HG03457 (cell line): ENCODE results near the gene IL15.
"Not testable (repeated sequence)": the region's sequence is repeated elsewhere in the genome, so short reads cannot be mapped to it uniquely, and the experiment has no call there.

Source experiments
- ATAC-seq: cut with Tn5 transposase; IDR thresholded peaks from one replicate; pipeline ENCODE4 v1.9.1; 2021; ENCODE audit warnings: moderate number of reproducible peaks; ENCODE audit not compliant: unreplicated experiment

The IL15 gene, protein sequence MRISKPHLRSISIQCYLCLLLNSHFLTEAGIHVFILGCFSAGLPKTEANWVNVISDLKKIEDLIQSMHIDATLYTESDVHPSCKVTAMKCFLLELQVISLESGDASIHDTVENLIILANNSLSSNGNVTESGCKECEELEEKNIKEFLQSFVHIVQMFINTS

DNA sequence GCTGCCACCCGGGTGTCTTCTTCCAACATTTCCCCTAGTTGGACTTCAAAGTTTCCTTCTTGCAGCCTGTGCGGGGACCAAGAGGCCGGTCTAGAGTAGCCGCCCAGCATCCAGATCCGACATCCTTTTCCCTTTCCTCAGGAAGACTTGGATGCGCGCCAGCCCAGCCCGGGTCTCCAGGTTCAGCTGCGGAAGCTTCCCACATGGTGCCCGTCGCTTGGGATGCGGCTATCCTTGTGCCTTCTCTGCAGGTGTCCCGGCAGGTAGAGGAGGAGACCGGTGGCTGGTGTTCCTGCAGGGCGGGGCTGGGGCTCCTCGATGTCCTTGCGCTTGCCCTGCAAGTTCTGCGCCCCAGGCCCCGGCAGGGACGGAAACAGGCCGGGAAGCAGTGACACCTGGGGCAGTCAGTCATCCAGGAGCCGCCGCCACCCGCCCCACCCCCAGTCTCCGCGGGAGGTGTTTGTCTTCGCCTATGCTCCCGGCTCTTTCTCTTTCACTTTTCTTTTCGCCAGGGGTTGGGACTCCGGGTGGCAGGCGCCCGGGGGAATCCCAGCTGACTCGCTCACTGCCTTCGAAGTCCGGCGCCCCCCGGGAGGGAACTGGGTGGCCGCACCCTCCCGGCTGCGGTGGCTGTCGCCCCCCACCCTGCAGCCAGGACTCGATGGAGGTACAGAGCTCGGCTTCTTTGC is at the start of gene IL15:
IL15 (plus strand) TSS at position 502 of the 689 bp plus-strand sequence. CDS start 82,882 bp downstream, outside the sequence.
- peak; percentile 58 for ATAC-seq

DNA sequence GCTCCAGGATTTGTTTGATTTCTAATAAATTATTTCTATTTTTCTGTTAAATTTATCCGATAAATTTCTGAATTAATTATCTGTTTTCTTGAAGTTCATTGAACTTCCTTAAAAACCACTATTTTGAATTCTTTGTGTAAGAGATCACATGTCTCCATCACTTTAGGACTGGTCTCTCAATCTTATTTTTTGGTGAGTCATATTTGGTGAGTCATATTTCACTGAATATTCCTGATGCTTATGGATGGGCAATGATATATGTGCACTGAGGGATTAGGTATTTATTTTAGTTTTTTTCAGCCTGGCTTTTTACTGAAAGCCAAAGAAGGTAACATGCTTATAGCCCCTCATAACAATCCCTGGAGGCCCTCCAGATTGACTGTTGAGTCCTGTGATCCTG is 48.5 kb upstream of the IL15 start:
- ATAC-seq = no peak

DNA sequence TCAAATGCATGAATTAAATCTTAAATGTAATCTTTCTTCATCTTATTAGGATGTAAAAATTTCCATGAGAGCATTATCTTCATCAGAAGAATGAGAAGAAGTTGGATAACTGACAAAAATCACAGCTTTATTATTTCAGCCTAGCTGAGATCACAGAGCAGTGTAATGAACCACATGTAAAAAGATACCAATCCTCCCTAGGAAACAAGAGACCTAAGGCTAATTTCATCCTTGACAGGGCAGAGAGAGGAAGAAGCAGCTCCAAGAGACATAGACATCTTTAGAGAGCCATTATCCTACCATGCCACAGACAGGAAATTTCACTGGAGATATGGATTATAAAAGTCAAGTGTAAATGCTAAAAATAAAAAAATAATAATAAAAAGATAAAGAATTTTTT is 40.9 kb upstream of the IL15 start:
- no peak for ATAC-seq

DNA sequence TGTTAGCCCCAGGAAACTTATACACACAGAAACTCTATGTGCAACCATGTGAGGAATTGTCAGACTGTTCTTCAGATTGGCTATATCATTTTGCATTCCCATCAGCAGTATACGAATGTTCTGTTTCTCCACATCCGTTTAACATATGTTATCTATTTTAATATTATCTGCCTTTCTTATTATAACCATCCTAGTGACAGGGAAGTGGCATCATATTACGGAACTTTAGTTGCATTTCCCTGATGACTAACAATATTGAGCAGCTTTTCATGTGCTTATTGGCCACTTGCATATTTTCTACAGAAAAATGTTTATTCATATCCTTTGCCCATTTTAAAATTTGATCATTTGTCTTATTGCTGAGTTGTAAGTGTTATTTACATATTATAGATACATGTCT is 36.5 kb upstream of the IL15 start:
- no peak for ATAC-seq

DNA sequence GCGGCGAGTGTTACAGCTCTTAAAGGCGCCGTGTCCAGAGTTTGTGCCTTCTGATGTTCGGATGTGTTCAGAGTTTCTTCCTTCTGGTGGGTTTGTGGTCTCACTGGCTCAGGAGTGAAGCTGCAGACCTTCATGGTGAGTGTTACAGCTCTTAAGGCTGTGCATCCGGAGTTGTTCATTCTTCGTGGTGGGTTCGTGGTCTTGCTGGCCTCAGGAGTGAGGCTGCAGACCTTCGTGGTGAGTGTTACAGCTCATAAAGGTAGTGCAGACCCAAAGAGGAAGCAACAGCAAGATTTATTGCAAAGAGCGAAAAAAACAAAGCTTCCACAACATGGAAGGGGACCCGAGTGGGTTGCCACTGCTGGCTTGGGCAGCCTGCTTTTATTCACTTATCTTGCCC is 31.7 kb upstream of the IL15 start:
- ATAC-seq = not testable (repeated sequence)

DNA sequence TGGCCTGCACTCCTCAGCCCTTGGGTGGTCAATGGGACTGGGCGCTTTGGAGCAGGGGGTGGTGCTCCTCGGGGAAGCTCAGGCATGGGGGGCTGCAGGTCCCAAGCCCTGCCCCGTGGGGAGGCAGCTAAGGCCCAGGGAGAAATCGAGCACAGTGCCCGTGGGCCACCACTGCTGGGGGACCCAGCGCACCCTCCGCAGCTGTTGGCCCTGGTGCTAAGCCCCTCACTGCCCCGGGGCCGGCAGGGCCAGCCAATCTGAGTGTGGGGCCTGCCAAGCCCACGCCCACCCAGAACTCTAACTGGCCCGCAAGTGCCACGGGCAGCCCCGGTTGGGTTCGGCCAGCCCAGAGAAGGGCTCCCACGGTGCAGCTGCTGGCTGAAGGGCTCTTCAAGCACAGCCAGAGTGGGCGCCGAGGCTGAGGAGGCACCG is 30.9 kb upstream of the IL15 start:
- ATAC-seq = no peak

DNA sequence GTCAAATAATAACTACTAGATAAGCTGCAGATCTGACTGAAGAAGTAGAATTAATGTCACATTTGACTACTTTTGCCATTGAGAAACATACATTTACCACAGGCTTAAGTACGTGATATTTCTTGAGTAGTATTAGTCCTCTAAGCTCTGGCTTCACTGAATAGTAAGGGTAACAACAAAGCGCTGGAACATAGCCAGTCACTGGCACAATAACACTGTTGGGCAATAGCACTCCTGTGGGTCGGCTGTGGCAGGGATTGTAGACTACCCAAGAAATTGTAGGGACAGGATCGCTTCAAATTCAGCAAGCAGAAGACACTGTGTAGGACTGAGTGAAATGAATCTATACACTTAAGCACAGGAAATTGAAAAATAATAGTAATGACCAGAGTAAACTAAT is 27.1 kb upstream of the IL15 start:
- no peak for ATAC-seq

DNA sequence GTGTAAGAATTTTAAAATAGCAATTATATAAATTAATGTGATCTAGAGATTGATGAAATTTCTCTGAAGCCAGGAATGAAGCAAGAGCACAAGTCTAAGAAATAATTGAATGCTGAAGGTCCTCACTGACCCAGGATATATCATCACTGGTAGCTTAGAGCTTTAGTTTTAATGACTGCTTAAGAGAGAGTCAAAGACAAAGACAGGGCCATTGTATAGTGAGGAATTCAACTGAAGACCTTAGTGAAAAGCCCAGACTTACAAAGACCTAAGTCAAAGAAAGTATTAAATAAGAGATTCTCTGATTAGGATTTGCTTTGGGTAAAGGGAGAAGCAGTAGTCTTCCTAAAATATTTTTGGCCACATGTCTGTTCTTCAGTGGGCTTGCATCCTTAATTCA is 26.0 kb upstream of the IL15 start:
- no peak for ATAC-seq

DNA sequence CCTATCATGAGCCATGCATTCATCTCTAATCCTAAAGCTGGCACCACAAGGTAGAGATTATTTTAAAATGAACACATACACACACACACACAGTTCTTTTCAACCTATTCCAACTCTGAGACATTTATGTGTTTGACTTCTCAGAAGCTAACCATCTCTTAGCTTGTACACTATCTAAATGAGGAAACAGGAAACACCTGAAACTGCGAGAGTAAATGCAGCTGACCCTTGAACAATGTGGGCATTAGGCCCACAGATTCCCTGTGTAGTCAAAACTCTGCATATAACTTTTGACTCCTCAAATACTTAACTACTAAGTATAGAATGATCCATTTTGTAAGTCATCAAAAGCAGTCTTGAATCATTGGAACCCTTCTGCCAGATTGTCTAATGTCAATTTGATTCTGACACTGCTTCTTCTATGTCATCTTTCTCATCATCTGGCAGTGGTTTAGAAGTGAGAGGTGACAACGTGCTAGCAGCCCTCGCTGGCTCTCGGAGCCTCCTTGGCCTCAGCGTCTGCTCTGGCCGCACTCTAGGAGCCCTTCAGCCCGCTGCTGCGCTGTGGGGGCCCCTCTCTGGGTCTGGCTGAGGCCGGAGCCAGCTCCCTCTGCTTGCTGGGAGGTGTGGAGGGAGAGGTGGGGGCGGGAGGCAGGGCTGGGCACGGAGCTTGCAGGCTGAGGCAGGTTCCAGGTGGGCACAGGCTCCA is 21.4 kb upstream of the IL15 start:
- no peak for ATAC-seq

DNA sequence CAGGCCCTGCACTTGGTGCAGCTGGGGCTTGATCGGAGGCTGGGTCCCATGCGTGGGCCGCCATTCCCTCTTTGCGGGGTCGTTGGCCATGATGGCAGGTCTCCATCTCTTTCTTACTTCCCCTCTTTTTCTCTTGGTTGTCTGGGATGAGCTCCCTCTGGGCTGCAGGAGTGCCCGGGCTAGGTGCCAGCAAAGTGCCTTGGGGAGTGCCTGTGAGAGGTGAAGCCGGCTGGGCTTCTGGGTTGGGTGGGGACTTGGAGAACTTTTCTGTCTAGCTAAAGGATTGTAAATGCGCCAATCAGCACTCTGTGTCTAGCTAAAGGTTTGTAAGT is 20.8 kb upstream of the IL15 start:
- ATAC-seq = not testable (repeated sequence)

DNA sequence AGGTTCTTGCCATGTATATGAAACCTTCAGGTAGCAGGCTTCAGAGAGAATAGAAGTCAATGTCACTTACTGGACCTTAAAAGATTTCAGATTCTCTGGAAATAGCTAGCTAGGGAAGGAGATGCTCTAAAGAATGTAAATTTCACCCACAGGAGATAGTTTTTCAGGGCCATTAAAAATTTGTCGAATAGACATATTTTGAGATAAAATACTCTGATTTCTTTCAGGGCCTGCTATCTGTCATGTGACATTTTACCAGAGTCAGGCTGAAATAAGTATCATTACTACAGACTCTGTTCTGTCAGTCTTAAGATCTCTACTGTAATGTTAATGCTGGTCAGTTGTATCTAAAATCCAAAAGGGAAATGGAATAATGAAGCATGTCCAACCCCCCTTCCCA is 15.7 kb upstream of the IL15 start:
- no peak for ATAC-seq

DNA sequence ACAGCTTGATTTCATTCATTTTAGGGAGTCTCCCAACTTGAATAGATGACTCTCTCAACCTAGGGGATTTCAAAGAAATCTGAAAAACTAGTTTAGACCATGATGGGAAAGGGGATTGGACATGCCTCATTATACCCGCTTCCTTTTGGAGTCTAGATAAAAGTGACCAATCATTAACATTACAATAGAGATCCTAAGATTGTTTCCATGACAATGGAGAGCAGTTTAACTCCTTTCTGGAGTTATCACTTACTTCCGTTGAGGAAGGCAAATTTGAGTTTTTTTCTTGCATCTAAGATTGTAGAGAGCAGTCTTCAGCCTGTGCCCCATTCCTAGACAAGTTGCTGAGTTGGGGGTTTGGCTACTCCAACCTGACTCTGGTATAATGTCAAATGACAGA is 11.4 kb upstream of the IL15 start:
- no peak for ATAC-seq

DNA sequence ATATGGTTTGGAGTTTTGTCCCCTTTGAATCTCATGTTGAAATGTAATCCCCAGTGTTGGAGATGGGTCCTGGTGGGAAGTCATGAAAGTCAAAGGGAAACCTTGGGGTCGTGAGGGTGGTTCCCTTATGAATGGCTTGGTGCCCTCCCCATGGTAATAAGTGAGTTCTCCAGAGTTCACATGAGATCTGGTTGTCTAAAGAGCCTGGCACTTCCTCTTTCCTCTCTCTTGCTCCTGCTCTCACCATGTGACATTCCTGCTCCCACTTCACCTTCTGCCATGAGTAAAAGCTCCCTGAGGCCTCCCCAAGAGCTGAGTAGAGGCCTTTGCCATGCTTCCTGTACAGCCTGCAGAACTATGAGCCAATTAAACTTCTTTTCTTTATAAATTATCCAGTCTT is 5.5 kb upstream of the IL15 start:
- no peak for ATAC-seq

DNA sequence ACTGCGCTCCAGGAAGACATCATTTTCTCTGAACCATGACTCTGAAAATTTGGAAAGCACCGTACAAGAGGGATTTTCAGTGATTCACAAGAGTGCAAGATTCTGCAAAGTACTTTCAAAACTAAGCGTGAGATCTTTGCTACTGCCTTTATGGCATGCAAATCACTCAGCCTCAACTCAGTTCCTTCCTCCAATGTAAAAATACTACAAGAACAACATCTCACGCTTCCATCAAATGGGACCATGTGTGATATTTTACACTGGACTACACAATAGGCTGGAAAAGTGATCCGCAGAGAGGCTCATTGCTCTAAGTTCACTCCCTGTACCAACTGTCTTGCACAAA is 674 bp upstream of the IL15 start:
- peak; percentile 38 for ATAC-seq

DNA sequence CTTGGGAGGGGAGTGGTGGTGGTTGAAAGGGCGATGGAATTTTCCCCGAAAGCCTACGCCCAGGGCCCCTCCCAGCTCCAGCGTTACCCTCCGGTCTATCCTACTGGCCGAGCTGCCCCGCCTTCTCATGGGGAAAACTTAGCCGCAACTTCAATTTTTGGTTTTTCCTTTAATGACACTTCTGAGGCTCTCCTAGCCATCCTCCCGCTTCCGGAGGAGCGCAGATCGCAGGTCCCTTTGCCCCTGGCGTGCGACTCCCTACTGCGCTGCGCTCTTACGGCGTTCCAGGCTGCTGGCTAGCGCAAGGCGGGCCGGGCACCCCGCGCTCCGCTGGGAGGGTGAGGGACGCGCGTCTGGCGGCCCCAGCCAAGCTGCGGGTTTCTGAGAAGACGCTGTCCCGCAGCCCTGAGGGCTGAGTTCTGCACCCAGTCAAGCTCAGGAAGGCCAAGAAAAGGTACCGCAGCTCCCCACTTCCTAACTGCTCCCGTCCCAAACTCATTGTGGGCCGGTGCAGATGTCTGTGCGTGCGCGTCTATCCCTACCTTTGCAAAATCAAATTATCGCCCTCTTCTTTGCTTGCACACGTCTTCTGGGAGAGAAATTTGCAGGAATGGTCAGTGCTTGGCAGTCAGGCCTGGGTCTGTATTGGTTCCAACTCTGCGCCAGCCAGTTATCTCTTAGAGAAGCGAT is 533 bp downstream of the IL15 start:
- peak; percentile 43 for ATAC-seq

DNA sequence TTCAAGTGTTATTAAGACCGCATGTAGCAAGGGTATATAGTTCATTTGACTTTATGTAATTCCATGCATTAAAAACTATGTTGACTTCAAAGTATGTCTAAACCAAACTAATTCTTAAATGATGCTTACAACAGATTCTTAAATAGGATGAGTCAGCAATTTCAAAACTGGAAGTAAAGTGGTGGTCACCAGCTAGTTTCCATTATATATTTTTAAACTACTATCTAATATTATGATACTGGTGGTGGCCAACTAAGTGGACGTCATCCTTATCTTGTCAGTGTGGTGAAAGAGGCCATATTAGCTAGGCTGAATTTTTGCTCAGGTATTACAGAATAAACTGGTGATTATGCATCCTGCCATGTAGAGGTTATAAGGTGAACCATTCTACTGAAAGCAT is 1.2 kb downstream of the IL15 start:
- peak; percentile 23 for ATAC-seq

DNA sequence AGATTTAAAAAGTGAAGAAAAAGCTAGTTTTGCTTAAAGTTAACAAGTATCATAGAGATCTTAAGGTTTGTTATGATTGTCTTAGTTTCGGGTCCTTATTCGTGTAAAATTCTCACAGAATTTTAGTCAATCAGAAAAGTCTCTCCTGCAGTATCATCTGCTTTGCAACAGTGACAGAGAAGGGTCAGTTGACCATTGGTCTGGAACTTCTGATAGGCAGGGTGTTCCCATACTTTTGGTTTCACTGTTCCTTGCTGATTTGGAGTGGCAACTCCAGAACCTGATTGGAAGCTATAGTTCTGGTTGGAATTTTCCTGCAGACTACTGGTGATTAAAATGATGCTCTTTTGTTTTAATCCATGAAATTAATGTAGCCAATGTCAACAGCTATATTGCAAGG is 1.8 kb downstream of the IL15 start:
- ATAC-seq = no peak

DNA sequence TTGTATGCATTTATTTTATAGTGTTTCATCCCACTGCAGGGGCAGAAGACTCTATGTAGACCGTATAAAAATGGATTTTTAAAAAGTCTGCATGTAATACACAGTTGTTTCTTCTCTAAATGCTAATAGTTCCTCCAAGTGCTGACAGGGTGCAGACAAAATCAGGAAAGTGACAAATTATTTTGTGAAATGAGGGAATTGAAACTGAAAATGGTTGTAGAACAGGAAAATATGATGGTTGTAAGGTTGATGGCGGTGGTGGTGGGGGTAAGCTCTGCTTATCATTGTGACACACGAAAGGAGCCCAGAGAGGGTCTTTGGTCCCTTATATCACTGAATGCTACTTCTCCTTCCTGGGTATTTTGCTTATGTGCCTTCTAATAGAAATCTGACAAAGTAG is 4.3 kb downstream of the IL15 start:
- no peak for ATAC-seq

DNA sequence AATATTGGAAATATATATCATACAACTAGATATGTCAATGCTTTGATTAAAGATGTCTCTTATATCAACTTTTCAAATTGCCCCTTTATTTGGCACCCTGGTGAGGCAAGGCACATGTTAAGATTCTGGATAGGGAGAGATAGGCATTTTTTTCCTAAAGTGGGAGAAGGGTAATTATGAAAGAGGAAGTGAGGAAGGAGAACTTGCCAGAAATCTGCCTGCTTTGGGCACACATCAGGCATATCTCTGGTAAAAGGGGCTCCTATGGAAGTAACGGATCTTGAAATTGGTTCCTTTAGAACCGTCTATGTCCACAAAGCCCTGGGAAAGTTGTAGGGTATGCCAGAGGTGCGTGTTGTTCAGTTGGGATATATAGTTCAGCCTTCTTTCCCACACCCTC is 5.7 kb downstream of the IL15 start:
- no peak for ATAC-seq

DNA sequence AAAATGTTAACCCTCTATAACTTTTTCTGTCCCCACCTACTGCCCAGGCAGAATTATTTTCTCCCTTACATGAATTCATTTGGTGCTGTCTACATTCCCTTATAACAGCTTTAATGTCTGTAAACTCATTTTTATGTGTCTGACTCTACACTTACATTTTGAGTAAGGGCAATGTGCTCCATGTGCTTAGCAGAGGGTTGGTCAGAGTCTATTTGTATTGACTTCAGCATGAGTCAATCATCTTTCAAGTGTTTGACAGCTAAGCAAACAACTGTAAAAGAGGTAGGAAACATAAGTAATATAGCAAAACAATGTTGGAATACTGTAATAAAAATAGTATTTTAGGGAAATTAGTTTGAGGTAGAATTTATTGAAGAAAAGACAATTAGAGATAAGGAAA is 6.3 kb downstream of the IL15 start:
- no peak for ATAC-seq

DNA sequence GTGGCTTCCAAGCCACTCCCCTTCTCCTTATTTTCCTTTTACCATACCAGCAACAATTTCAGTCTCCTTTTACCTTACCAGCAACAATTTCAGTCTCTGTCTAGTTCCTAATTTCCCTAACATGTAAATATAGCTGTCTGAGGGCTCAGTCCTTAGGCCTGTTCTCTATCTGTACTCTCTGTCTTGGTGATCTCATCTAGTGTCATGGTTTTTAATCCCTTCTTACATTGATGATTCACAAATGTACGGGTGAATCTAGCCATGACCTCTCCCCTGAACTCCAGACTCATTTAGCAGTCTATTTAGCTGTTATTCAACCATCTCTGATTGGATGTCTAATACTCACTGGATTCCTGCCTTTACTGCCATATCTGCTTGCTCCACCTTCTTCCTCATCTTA is 7.2 kb downstream of the IL15 start:
- ATAC-seq = no peak
